Keratinocyte (primary cell): ENCODE data around the gene DGKI. TPM values are rescaled to one million over a fixed set of nuclear protein-coding genes. Genes with fewer than 3 reads are reported as not detected.
A peak's percentile ranks its signal among the peaks of the same experiment; 100 is the strongest.

Experiments used
- DNase-seq: peaks from one replicate; pipeline ENCODE4 v3.0.0-alpha.2; 2011; ENCODE audit warnings: low read depth, missing footprints, low spot score
- FAIRE-seq: peaks from 2 replicates; lab custom pipeline; 2011; peaks lifted over from hg19 to GRCh38; lab: Jason Lieb, UNC
- H2AFZ ChIP-seq: 2 replicates; pipeline ENCODE4 v1.6.0; 2012; ENCODE audit warnings: low read length, control low read depth, inconsistent platforms; ENCODE audit not compliant: control insufficient read depth
- H3K27ac ChIP-seq: 2 replicates; pipeline ENCODE4 v1.5.1; 2011; ENCODE audit warnings: low read length; ENCODE audit not compliant: control insufficient read depth, insufficient read depth
- H3K27me3 ChIP-seq: 3 replicates; pipeline ENCODE4 v1.6.0; 2011; ENCODE audit warnings: low read length; ENCODE audit not compliant: control insufficient read depth, insufficient read depth; ENCODE audit errors: extremely low read depth
- H3K36me3 ChIP-seq, 2 experiments: 2 replicates in 1 of 2; 3 replicates in 1 of 2; pipeline ENCODE4 v1.5.1; 2011; ENCODE audit warnings: low read length in 2 of 2, mild to moderate bottlenecking in 1 of 2; ENCODE audit not compliant: control insufficient read depth in 2 of 2, insufficient read depth in 2 of 2; ENCODE audit errors: extremely low read depth in 1 of 2
- H3K4me1 ChIP-seq: 3 replicates; pipeline ENCODE4 v1.5.1; 2011; ENCODE audit warnings: low read length; ENCODE audit not compliant: control insufficient read depth, insufficient read depth; ENCODE audit errors: extremely low read depth
- H3K4me2 ChIP-seq: 3 replicates; pipeline ENCODE4 v1.6.0; 2011; ENCODE audit warnings: low read depth, low read length; ENCODE audit not compliant: control insufficient read depth, insufficient read depth; ENCODE audit errors: extremely low read depth
- H3K4me3 ChIP-seq, 3 experiments: fragments of 200-600 bp in 1 of 3; sonication (generic) in 1 of 3; 2 replicates in 2 of 3; 3 replicates in 1 of 3; pipeline ENCODE4 v1.5.1; 2011 to 2016; ENCODE audit warnings: low read length in 3 of 3, mild to moderate bottlenecking in 3 of 3, control low read depth in 2 of 3, inconsistent platforms in 1 of 3, low read depth in 1 of 3, mixed read lengths in 1 of 3, mixed run types in 1 of 3, moderate library complexity in 1 of 3; ENCODE audit not compliant: control insufficient read depth in 2 of 3, insufficient read depth in 2 of 3; ENCODE audit errors: extremely low read depth in 1 of 3
- H3K79me2 ChIP-seq: 2 replicates; pipeline ENCODE4 v1.6.0; 2012; ENCODE audit warnings: low read length; ENCODE audit not compliant: control insufficient read depth, insufficient read depth
- H3K9ac ChIP-seq: 3 replicates; pipeline ENCODE4 v1.6.0; 2011; ENCODE audit warnings: low read length; ENCODE audit not compliant: control insufficient read depth, insufficient read depth; ENCODE audit errors: extremely low read depth
- H3K9me1 ChIP-seq: 3 replicates; pipeline ENCODE4 v1.6.0; 2011; ENCODE audit warnings: low read length; ENCODE audit not compliant: control insufficient read depth, insufficient read depth; ENCODE audit errors: extremely low read depth
- H3K9me3 ChIP-seq: 2 replicates; pipeline ENCODE4 v1.5.1; 2012; ENCODE audit warnings: low read depth, low read length; ENCODE audit not compliant: control insufficient read depth
- H4K20me1 ChIP-seq: 3 replicates; pipeline ENCODE4 v1.6.0; 2011; ENCODE audit warnings: low read length; ENCODE audit not compliant: control insufficient read depth, insufficient read depth; ENCODE audit errors: extremely low read depth
- EZH2 ChIP-seq: IDR thresholded peaks from one replicate; pipeline ENCODE4 v1.6.1; 2012; ENCODE audit warnings: inconsistent platforms, mild to moderate bottlenecking, low read length, moderate library complexity
- dilution Hi-C: fragments of 300-500 bp; cut with MboI; formaldehyde crosslinking; loops from one replicate; pipeline ENCODE4 v1.7.0; 2020; ENCODE audit warnings: low sequenced_read_pairs; ENCODE audit not compliant: extremely low pct_ligation_motif_present
- polyA plus RNA-seq, 5 experiments: library from polyadenylated mRNA; depleted of rRNA in 3 of 5; stranded (reverse) in 3 of 5; stranded (forward) in 1 of 5; unstranded in 1 of 5; fragments of >200 nt; gene quantifications; 1 replicate in 1 of 5; 2 replicates in 3 of 5; 3 replicates in 1 of 5; pipeline versions ENCODE4 v1.2.1 to v1.2.3, GENCODE V29; 2011 to 2012; ENCODE audit warnings: missing spikeins in 2 of 5, low read depth in 1 of 5, low replicate concordance in 1 of 5
- TF ChIP-seq, protein P1 (sequence below), 3 experiments: IDR thresholded peaks in 1 of 3; conservative IDR thresholded peaks in 1 of 3; optimal IDR thresholded peaks in 1 of 3; 2 replicates in 2 of 3; 3 replicates in 1 of 3; pipeline versions ENCODE3 to v1.5.1; 2011; ENCODE audit warnings: low read length in 3 of 3, mild to moderate bottlenecking in 3 of 3, moderate library complexity in 2 of 3, control low read depth in 1 of 3, inconsistent platforms in 1 of 3; ENCODE audit not compliant: insufficient read depth in 2 of 3; ENCODE audit errors: extremely low read depth in 1 of 3

Gene DGKI
- polyA plus RNA-seq, 1 donor (not counting 4 experiments of a cell fraction or from before 2014, with no cell fraction given), result 0.14 TPM

GRCh38 chr7:137544453-137545058 lies 302.2 kb downstream of the DGKI start:
- TF ChIP-seq, protein P1, sequence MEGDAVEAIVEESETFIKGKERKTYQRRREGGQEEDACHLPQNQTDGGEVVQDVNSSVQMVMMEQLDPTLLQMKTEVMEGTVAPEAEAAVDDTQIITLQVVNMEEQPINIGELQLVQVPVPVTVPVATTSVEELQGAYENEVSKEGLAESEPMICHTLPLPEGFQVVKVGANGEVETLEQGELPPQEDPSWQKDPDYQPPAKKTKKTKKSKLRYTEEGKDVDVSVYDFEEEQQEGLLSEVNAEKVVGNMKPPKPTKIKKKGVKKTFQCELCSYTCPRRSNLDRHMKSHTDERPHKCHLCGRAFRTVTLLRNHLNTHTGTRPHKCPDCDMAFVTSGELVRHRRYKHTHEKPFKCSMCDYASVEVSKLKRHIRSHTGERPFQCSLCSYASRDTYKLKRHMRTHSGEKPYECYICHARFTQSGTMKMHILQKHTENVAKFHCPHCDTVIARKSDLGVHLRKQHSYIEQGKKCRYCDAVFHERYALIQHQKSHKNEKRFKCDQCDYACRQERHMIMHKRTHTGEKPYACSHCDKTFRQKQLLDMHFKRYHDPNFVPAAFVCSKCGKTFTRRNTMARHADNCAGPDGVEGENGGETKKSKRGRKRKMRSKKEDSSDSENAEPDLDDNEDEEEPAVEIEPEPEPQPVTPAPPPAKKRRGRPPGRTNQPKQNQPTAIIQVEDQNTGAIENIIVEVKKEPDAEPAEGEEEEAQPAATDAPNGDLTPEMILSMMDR (optimal IDR thresholded peaks at IDR 0.05 in 1 of 3, IDR thresholded peaks at IDR 0.05 in 1 of 3, conservative IDR thresholded peaks at IDR 0.05 in 1 of 3; ENCODE audit: extremely low read depth in 1 of 3, insufficient read depth in 2 of 3, low read length in 3 of 3), result no peak
- no peak for TF ChIP-seq EZH2
- H3K4me2 ChIP-seq, result no peak overlapping the region
- dilution Hi-C loops, result no loop called here

DNA sequence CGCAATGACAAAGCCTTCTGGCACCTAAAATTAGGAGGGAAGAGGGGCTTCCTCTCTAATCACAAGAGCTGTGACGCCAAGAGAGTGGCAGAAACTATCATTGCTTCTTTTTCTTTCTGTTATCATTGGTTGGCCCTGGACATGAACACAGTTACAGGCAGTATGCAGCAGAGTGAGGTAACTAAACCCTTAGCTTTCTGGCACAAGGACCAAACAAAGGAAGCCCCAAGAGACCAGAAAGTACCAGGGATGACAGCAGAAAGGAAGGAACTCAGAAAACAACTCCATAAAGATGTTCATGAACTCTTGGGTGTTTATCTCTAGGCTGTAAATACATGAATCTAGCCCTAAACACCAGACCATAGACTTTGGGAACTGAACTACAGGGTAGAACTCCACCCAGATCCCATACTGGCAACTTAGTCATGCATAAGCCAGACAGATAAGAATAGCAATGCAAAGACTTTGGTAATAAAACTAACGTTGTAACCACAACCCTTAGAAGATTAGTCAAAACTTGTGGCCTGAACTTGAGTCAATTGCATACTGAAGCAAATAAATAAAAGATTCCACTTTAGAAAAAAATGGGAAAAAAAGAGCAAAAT lies 307.6 kb downstream of the DGKI start:
- FAIRE-seq, result peak; percentile 68
- no peaks in the 10 kb centered on the region for H3K36me3 ChIP-seq
- no peaks in the 10 kb centered on the region for H3K9me3 ChIP-seq
- no peak overlapping the region for H3K4me3 ChIP-seq
- no peak overlapping the region for H2AFZ ChIP-seq
- no peak overlapping the region for H3K27ac ChIP-seq
- no peaks in the 10 kb centered on the region for H3K9me1 ChIP-seq
- DNase-seq, result no peak
- no peaks in the 10 kb centered on the region for H4K20me1 ChIP-seq
- H3K9ac ChIP-seq, result no peak overlapping the region
- no peak overlapping the region for H3K4me2 ChIP-seq
- no peaks in the 10 kb centered on the region for H3K79me2 ChIP-seq
- H3K4me1 ChIP-seq, result no peaks in the 10 kb centered on the region
- dilution Hi-C loops, result no loop called here
- no peak for TF ChIP-seq EZH2
- TF ChIP-seq, protein P1 (optimal IDR thresholded peaks at IDR 0.05 in 1 of 3, IDR thresholded peaks at IDR 0.05 in 1 of 3, conservative IDR thresholded peaks at IDR 0.05 in 1 of 3; ENCODE audit: extremely low read depth in 1 of 3, insufficient read depth in 2 of 3, low read length in 3 of 3), result no peak
- H3K27me3 ChIP-seq, result no peaks in the 10 kb centered on the region

More at GRCh38 chr7:137544453-137545058, 302.2 kb downstream of the DGKI start:
- Histone ChIP-seq H4K20me1 (no peaks in the 10 kb centered on the region), H3K27ac (no peak overlapping the region), H3K9ac (no peak overlapping the region), H3K9me3 (no peaks in the 10 kb centered on the region), H3K36me3 (no peaks in the 10 kb centered on the region), H3K9me1 (no peaks in the 10 kb centered on the region), H2AFZ (no peak overlapping the region), H3K79me2 (no peaks in the 10 kb centered on the region), H3K4me3 (no peak overlapping the region), H3K27me3 (no peaks in the 10 kb centered on the region), H3K4me1 (no peaks in the 10 kb centered on the region)
- DNase-seq (no peak), FAIRE-seq (no peak)
